Measurements from ENCODE around the gene PARD3B.

The PARD3B gene

GRCh38 chr2:205494537-205495235 is 949.4 kb downstream of the PARD3B start:
- DNase-seq (ENCODE audit: low read depth) = no peak
- no peak overlapping the region for H3K4me3 ChIP-seq (ENCODE audit: low read depth, low read length)
- TF ChIP-seq, protein P1, sequence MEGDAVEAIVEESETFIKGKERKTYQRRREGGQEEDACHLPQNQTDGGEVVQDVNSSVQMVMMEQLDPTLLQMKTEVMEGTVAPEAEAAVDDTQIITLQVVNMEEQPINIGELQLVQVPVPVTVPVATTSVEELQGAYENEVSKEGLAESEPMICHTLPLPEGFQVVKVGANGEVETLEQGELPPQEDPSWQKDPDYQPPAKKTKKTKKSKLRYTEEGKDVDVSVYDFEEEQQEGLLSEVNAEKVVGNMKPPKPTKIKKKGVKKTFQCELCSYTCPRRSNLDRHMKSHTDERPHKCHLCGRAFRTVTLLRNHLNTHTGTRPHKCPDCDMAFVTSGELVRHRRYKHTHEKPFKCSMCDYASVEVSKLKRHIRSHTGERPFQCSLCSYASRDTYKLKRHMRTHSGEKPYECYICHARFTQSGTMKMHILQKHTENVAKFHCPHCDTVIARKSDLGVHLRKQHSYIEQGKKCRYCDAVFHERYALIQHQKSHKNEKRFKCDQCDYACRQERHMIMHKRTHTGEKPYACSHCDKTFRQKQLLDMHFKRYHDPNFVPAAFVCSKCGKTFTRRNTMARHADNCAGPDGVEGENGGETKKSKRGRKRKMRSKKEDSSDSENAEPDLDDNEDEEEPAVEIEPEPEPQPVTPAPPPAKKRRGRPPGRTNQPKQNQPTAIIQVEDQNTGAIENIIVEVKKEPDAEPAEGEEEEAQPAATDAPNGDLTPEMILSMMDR (IDR thresholded peaks at IDR 0.05; ENCODE audit: insufficient read depth, low read depth, low read length, missing control alignments) = no peak

GRCh38 chr2:205495819-205496218 is 950.5 kb downstream of the PARD3B start:
- H3K4me3 ChIP-seq (ENCODE audit: low read depth, low read length) = no peak overlapping the region
- no peak for DNase-seq (ENCODE audit: low read depth)
- TF ChIP-seq, protein P1 (IDR thresholded peaks at IDR 0.05; ENCODE audit: insufficient read depth, low read depth, low read length, missing control alignments) = no peak

DNA sequence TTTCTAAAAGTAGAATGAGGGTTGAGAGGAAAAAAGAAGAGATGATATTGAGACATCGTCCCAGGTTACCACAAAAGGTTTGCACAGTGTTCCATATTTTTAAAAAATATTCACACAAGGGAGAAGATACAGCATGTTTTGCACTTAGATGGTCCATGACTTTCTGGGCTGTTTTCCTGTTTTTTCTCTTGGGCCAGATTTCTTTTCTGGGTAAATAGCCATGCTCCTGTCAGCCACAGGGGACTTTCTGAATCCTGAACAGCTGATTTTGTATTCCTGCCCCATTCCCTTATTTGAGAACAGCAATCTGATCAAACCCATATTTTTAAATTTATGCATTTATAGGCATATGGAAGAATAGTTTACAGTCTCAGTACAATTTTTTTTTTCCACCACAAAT is 951.1 kb downstream of the PARD3B start:
- TF ChIP-seq, protein P1 (IDR thresholded peaks at IDR 0.05; ENCODE audit: insufficient read depth, low read depth, low read length, missing control alignments) = no peak
- H3K4me3 ChIP-seq (ENCODE audit: low read depth, low read length) = no peak overlapping the region
- DNase-seq (ENCODE audit: low read depth) = no peak

DNA sequence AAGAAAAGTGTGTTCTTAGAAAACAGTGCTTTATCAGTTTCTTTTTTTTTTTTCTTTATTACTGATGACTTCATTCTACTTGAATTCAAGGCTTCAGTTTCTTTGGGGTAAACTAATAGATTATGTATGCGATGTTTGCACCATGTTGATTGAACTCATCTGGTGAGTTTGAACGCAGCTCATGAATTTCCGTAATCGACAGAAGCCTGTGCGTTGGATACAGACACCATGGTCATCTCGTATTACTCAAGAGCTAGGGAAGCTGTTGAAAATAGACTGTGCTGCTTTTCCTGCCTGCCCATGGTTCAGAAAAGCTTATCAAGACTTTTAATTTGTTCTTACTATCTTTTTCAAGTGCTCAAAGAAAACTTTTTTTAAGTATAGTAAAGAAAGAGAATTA is 951.5 kb downstream of the PARD3B start:
- H3K4me3 ChIP-seq (ENCODE audit: low read depth, low read length) = no peak overlapping the region
- no peak for DNase-seq (ENCODE audit: low read depth)
- TF ChIP-seq, protein P1 (IDR thresholded peaks at IDR 0.05; ENCODE audit: insufficient read depth, low read depth, low read length, missing control alignments) = no peak

GRCh38 chr2:205499006-205499405 is 953.7 kb downstream of the PARD3B start:
- no peak for DNase-seq (ENCODE audit: low read depth)
- TF ChIP-seq, protein P1 (IDR thresholded peaks at IDR 0.05; ENCODE audit: insufficient read depth, low read depth, low read length, missing control alignments) = no peak
- no peak overlapping the region for H3K4me3 ChIP-seq (ENCODE audit: low read depth, low read length)

DNA sequence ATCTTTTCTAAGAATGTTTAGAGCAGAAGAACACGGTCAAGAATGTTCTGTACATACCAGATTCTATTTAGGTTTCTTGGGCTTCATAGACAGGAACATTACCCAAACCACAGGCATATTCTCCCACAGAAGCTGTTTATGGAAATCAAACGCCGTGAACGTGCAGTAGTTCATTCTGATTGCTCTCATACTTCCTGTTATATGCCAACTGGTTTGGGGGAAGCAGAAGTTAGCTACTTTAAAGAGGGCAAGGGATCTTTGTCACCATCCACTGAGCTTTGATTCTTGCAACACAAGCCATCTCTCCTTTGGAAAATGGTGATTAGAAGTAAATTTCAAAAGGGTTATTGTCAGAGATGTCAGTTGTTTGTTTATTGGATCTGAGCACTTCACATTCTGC is 954.8 kb downstream of the PARD3B start:
- TF ChIP-seq, protein P1 (IDR thresholded peaks at IDR 0.05; ENCODE audit: insufficient read depth, low read depth, low read length, missing control alignments) = no peak
- no peak overlapping the region for H3K4me3 ChIP-seq (ENCODE audit: low read depth, low read length)
- no peak for DNase-seq (ENCODE audit: low read depth)

DNA sequence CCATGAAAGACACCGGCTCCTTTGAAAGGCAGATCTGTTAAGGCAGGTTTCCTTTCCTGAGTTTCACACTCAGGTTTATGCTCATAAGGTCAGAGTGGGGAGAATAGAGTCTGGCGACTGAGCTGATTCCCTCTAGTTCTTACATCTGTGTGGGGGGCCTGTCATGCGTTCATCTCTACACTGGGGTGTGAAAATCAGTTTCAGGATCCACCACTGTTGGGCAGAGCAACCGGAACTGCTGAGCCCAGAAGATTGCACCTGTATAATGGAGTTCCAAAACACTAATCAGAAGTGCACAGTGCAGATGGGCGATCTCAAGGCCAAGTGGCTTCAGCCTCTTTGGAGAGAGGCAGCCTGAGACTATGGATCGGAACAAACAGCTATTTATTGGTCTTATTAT is 955.7 kb downstream of the PARD3B start:
- no peak for DNase-seq (ENCODE audit: low read depth)
- no peak overlapping the region for H3K4me3 ChIP-seq (ENCODE audit: low read depth, low read length)
- TF ChIP-seq, protein P1 (IDR thresholded peaks at IDR 0.05; ENCODE audit: insufficient read depth, low read depth, low read length, missing control alignments) = no peak

Data from GM12865 (cell line).